ENCODE results near the gene TRIM5. TPM values are rescaled to one million over a fixed set of nuclear protein-coding genes. Genes with fewer than 3 reads are reported as not detected.

TRIM5 gene
- total and polyA plus RNA-seq, 9 of the 15 experiments (the other 6 are each of a cell fraction or from before 2014, with no cell fraction given): 7.7 to 20.8 (median 15.0) TPM

DNA sequence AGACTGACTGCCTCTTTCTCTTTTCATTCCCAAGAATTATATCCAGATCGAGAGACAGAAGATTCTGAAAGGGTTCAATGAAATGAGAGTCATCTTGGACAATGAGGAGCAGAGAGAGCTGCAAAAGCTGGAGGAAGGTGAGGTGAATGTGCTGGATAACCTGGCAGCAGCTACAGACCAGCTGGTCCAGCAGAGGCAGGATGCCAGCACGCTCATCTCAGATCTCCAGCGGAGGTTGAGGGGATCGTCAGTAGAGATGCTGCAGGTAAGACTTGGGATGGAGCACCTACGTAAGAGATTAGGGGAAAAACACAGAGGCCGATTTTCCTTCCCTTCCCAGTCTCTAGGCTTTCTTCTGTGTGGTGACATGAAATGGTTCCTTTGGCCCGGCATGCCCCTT is 13.4 kb upstream of the TRIM5 start (continued):
- TF ChIP-seq, protein P1, sequence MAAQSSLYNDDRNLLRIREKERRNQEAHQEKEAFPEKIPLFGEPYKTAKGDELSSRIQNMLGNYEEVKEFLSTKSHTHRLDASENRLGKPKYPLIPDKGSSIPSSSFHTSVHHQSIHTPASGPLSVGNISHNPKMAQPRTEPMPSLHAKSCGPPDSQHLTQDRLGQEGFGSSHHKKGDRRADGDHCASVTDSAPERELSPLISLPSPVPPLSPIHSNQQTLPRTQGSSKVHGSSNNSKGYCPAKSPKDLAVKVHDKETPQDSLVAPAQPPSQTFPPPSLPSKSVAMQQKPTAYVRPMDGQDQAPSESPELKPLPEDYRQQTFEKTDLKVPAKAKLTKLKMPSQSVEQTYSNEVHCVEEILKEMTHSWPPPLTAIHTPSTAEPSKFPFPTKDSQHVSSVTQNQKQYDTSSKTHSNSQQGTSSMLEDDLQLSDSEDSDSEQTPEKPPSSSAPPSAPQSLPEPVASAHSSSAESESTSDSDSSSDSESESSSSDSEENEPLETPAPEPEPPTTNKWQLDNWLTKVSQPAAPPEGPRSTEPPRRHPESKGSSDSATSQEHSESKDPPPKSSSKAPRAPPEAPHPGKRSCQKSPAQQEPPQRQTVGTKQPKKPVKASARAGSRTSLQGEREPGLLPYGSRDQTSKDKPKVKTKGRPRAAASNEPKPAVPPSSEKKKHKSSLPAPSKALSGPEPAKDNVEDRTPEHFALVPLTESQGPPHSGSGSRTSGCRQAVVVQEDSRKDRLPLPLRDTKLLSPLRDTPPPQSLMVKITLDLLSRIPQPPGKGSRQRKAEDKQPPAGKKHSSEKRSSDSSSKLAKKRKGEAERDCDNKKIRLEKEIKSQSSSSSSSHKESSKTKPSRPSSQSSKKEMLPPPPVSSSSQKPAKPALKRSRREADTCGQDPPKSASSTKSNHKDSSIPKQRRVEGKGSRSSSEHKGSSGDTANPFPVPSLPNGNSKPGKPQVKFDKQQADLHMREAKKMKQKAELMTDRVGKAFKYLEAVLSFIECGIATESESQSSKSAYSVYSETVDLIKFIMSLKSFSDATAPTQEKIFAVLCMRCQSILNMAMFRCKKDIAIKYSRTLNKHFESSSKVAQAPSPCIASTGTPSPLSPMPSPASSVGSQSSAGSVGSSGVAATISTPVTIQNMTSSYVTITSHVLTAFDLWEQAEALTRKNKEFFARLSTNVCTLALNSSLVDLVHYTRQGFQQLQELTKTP (IDR thresholded peaks at IDR 0.05; ENCODE audit: low read depth in 1 of 2, partially characterized antibody in 2 of 2): no peak
- TF ChIP-seq ZNF668 (CRISPR knock-in tag; IDR thresholded peaks at IDR 0.05): no peak
- TF ChIP-seq, protein P2, sequence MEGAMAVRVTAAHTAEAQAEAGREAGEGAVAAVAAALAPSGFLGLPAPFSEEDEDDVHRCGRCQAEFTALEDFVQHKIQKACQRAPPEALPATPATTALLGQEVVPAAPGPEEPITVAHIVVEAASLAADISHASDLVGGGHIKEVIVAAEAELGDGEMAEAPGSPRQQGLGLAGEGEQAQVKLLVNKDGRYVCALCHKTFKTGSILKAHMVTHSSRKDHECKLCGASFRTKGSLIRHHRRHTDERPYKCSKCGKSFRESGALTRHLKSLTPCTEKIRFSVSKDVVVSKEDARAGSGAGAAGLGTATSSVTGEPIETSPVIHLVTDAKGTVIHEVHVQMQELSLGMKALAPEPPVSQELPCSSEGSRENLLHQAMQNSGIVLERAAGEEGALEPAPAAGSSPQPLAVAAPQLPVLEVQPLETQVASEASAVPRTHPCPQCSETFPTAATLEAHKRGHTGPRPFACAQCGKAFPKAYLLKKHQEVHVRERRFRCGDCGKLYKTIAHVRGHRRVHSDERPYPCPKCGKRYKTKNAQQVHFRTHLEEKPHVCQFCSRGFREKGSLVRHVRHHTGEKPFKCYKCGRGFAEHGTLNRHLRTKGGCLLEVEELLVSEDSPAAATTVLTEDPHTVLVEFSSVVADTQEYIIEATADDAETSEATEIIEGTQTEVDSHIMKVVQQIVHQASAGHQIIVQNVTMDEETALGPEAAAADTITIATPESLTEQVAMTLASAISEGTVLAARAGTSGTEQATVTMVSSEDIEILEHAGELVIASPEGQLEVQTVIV (CRISPR knock-in tag; IDR thresholded peaks at IDR 0.05; ENCODE audit: borderline replicate concordance): no peak
- no peak for TF ChIP-seq NR2C2 (CRISPR knock-in tag; IDR thresholded peaks at IDR 0.05)
- TF ChIP-seq NR2C2 (tag; IDR thresholded peaks at IDR 0.05): no peak
- TF ChIP-seq, protein P3, sequence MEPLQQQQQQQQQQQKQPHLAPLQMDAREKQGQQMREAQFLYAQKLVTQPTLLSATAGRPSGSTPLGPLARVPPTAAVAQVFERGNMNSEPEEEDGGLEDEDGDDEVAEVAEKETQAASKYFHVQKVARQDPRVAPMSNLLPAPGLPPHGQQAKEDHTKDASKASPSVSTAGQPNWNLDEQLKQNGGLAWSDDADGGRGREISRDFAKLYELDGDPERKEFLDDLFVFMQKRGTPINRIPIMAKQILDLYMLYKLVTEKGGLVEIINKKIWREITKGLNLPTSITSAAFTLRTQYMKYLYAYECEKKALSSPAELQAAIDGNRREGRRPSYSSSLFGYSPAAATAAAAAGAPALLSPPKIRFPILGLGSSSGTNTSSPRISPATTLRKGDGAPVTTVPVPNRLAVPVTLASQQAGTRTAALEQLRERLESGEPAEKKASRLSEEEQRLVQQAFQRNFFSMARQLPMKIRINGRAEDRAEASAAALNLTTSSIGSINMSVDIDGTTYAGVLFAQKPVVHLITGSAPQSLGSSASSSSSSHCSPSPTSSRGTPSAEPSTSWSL (CRISPR knock-in tag; IDR thresholded peaks at IDR 0.05; ENCODE audit: borderline replicate concordance): no peak
- no peak for TF ChIP-seq ETS2 (tag; IDR thresholded peaks at IDR 0.05; ENCODE audit: borderline replicate concordance, poor library complexity, severe bottlenecking)

Data from K562 (cell line).